DMS 273 (cell line): ENCODE measurements around the gene PEPD.

Experiments used
- DNase-seq: peaks from one replicate; lab custom pipeline; 2025; ENCODE audit not compliant: unreplicated experiment; lab: John Stamatoyannopoulos, UW

The PEPD gene

GRCh38 chr19:33388725-33389420 lies 132.7 kb downstream of the PEPD start:
- DNase-seq, result peak; percentile 25

- DNase-seq, result peak; percentile 20
Measured at GRCh38 chr19:33388231-33388724, 133.3 kb downstream of the PEPD start.

DNA sequence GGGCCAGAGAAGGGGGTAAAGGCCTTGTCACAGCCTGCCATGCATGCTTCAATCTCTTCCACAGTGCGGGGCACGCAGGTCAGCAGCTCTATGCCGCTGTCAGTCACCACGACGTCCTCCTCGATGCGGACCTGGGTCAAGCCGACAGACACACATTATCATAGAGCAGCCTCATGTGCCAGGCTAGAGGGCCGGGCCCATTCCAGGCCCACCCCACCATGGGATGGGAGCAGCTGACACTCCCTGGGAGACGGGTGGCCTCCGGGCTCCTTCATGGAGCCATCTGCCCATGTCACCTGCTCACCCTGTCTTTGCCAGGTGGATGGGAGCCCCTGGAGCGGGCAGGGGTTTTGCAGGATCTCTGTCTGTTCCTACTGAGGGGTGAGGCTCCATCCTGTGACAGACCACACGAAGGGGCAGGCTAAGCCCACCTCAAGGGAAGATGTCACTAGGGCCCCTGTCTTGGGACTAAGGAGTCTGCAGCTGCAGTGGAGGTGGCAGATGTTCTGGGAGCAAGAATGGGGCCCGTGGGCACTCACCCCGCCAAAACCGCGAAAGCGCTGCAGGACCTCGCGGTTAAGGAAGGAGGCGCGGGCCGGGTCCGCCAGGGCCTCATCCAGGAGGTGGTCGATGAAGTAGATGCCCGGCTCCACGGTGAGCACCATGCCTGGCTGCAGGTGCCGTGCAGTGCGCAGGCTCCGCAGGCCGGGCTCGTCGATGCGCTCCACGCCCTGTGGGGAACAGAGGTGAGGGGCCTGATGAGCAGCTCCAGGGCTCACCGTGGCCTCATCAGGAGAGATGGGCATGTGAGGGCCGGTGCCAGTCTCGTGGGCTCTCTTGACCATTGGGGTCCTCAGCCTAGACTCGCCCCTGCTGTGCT lies 134.0 kb downstream of the PEPD start:
- DNase-seq, result peak; percentile 30

GRCh38 chr19:33386361-33386858 lies 135.2 kb downstream of the PEPD start:
- no peak for DNase-seq

DNA sequence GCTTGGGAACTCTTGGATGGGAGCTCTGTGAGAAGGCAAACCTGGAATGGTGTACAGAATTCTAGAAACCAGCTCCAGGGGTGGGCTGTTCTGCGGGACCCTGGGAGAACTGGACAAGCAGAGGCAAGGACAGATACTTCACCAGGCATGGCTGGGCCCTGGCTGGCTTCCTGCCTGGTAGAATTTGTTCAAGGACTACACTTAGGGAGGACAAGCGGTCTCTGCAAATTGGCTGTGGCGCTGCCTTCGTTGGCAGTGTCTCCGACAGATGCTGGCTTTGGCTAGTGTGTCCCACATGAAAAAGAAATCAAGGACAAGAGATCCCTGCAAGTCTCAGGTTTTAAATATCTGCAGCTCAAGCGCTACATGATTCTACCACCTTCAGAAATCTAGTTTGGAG lies 135.6 kb downstream of the PEPD start:
- peak; percentile 38 for DNase-seq

DNA sequence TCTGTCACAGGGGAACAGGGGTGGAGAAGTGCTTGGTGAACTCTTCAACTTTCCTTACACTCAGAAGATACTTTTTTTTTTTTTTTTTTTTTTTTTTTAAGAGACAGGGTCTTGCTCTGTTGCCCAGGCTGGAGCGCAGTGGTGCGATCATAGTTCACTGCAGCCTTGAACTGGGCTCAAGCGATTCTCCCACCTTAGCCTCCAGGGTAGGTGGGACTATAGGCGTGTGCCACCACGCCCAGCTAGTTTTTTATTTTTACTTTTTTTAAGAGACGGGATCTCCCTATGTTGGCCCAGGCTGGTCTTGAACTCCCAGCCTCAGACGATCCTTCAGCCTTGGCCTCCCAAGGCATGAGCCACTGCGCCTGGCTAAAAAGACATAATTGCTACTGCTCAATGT lies 136.6 kb downstream of the PEPD start:
- DNase-seq, result no peak

DNA sequence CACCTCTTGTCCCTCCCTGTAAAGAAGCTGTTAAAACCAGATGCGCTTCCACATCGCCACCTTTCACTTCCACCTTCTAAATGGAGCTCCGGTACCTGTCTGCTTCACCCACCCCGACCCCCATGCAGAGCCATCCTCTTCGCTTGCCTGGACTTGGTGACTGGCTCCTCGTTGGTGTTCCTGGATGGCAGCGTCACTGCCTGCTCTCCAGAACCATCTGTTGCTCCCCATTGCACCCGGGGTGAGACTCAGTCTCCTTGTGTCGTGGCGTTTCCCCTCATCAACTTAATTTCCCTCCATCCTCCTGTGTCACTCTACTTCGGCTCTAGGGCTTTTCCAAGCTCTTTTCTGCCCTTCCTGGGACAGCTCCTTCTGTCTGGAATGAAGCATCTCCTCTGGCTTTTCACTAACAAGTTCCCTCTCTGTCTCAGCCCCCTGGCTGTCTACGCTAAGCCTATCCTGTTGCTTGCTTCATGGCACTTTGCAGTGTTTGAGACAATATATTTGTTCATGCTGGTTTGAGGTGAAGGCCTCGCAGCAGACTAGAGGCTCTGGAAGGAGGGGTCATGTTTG lies 137.8 kb downstream of the PEPD start:
- no peak for DNase-seq

DNA sequence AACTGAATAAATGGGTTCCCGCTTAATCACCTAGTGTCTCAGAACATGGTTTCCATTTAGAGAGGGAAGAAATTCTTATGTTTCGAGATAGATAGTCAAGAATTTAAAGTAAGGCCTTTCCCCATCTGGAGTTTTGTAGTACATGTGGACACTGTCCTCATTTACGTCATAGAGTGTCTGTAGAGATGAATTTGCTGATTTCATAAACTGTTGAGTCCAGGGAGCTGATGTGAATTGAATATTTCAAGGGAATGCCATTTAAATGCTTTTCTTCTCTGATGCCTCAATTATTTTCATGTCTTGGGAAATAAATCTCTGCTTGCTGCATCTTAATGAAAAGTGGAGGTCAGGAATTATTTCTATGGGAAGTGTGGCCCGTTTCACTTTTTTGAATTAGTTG lies 138.6 kb downstream of the PEPD start:
- no peak for DNase-seq

DNA sequence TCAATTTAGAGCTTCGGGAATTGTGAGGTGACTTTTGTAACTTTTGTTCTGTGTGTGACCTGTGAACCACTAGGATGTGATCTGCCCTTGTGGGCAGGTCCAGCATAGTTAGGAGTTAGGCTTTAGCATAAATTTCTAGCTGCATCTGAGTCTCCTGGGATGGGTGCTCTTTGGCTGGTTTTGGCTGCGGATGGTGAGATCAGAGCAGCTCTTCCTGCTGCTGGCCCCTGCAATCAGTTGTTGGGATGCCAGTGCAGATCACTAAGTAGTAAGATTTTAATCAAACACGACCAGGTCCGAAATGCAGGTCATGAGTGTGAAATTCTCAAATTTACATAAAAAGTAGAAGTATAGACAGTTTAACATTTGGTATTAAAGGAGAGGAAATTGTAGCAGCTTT lies 139.6 kb downstream of the PEPD start:
- DNase-seq, result no peak

DNA sequence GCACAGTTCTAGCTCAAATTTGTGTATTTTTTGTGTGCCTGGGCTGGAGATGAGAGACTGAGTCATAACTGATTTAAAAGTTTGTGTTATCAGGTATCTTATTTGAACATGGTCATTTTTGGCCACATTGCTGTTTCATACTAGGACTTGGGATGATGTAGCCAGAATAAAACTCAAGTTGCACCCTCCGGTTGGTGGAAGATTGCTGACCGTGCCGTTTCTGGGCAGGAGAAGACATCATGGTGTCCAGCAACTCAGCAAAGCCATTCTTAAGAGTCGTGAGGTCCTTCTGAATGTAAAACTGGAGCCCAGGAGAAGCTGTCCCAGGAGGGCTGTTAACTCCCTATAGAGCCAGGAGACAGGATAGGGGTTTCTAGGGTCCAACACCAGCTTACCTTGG lies 140.5 kb downstream of the PEPD start:
- DNase-seq, result no peak

- DNase-seq, result no peak
Measured at GRCh38 chr19:33379151-33379829, 142.3 kb downstream of the PEPD start.

- DNase-seq, result no peak
Measured at GRCh38 chr19:33377586-33378475, 143.8 kb downstream of the PEPD start.

GRCh38 chr19:33376941-33377557 lies 144.5 kb downstream of the PEPD start:
- no peak for DNase-seq

- no peak for DNase-seq
Measured at GRCh38 chr19:33376423-33376822, 145.2 kb downstream of the PEPD start.

GRCh38 chr19:33375837-33376159 lies 145.8 kb downstream of the PEPD start:
- DNase-seq, result no peak

DNA sequence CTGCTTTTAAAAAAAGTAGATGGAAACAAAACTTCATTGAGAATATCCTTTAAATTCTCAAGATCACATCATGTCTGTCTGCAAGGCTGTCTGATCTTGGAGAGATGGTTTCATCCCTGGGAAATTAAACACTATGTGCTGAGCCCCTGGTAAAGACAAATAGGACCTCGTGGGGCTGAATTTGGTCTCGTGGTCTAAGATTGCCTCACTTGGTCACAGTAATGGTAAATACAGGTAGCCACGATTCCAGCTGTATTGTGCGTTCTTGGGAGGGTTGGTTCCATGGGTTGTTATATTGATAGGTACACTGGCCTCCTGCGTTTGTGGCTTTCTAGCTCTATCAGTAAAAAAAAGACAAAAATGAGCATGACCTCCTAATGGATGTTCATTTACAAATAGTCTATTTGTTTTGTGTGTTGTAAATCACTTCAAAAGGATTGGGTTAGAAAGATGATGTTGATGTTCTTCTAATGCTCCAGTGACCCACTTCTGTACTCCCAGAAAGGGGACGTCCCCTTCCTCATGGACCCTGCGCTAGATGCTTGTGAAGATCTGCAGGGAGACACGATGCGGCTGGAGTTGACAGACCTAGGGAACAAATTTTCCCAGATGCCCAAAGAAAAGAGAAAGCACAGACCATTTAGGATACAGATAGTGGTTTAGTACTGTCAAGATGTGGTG lies 146.3 kb downstream of the PEPD start:
- DNase-seq, result no peak

- DNase-seq, result peak; percentile 82
Measured at GRCh38 chr19:33374236-33374714, 147.3 kb downstream of the PEPD start.

- DNase-seq, result peak; percentile 96
Measured at GRCh38 chr19:33373453-33374235, 147.9 kb downstream of the PEPD start, which contains the start of gene CEBPG. Gene CEBPG, plus strand, starts transcription at chr19:33373709. Its CDS starts 5,531 bp downstream, at chr19:33379240.
